IPS-18a (cell line): ENCODE results near the gene RCOR1.
"Not testable (repeated sequence)": the region's sequence is repeated elsewhere in the genome, so short reads cannot be mapped to it uniquely, and the experiment has no call there.

Source experiments
- H3K27ac ChIP-seq: one replicate; pipeline ENCODE4 v1.5.1; 2013; ENCODE audit warnings: low read length
- H3K27me3 ChIP-seq: one replicate; pipeline ENCODE4 v1.6.1; 2013; ENCODE audit warnings: mild to moderate bottlenecking, low read length; ENCODE audit not compliant: control insufficient read depth, insufficient read depth
- H3K36me3 ChIP-seq: one replicate; pipeline ENCODE4 v1.6.1; 2013; ENCODE audit warnings: low read depth, low read length; ENCODE audit not compliant: control insufficient read depth
- H3K4me1 ChIP-seq: one replicate; pipeline ENCODE4 v1.6.1; 2013; ENCODE audit warnings: low read depth, low read length; ENCODE audit not compliant: control insufficient read depth
- H3K4me3 ChIP-seq: one replicate; pipeline ENCODE4 v1.5.1; 2013; ENCODE audit warnings: low read length
- H3K9ac ChIP-seq: one replicate; pipeline ENCODE4 v1.6.1; 2013; ENCODE audit warnings: mild to moderate bottlenecking, low read length, moderate library complexity
- H3K9me3 ChIP-seq: one replicate; pipeline ENCODE4 v1.6.1; 2013; ENCODE audit warnings: low read depth, low read length; ENCODE audit not compliant: control insufficient read depth

RCOR1 gene

DNA sequence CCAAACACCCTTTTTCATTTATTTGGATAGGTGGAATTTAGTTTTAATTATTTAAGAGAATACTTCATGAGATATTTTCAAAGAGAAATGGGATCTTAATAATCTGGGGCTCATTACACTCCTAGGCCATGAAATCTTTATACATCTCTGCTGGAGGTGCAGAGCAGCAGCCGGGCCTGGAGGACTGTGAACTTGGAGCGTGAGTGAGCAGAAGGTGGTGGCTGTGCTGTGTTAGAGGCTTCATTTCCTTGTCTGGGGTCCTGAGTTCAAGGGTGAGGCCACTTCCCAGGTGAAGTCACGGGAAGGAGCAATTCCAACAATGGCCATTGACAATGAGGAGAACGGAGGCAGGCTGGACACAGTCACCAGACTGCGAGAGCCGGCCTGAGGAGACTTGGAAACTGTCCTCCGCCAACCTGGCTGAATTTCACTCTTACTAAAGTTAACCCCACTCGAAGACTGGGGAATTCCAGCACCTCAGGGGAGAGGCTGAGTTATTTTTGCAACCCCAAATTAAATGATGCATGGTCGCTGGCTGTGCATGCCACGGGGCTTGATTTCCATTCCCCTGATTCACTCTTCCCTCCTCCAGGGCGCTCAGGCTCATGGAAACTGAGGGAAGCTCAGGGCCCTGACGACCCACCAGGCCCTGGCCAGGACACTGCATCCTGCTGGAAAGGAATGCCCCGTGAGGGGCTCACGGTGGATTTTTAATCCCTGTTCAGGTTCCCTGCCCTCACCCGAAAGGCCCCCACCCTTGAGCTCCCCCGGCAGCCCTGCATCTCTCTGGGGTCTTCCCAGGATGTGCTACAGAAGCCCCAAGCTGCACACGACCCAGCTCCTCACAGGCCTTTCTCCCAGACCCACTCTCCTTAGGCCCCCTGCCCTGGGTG lies 162.2 kb downstream of the RCOR1 start:
- Histone ChIP-seq H3K4me3 (no peak overlapping the region), H3K27me3 (no peaks in the 10 kb centered on the region), H3K9ac (no peak overlapping the region), H3K36me3 (no peaks in the 10 kb centered on the region), H3K9me3 (no peaks in the 10 kb centered on the region), H3K4me1 (peaks cover 11% of the 10 kb centered on the region), H3K27ac (no peak overlapping the region)

DNA sequence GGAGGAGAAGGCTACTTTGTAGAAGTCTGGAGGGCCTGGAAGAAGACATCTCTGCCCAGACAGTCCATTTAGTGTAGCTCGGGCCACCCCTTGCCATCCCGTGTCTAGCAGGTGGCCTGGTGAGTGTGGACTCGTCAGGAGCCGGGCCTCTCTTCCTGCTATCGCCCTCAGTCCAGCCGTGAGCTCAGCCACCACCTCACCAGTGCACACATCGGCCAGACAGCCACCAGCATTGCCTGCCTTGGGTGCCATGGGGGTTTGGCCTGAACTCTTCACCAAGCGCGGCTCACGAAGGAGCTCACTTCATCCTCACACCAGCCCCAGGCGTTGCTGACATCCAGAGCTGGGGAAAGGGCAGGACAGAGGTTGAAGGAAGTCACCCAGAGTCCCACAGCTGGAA lies 165.2 kb downstream of the RCOR1 start:
- peaks cover 13% of the 10 kb centered on the region for H3K4me1 ChIP-seq
- no peaks in the 10 kb centered on the region for H3K27me3 ChIP-seq
- H3K36me3 ChIP-seq = no peaks in the 10 kb centered on the region
- H3K9me3 ChIP-seq = no peaks in the 10 kb centered on the region
- no peak overlapping the region for H3K4me3 ChIP-seq
- H3K27ac ChIP-seq = no peak overlapping the region
- no peak overlapping the region for H3K9ac ChIP-seq

DNA sequence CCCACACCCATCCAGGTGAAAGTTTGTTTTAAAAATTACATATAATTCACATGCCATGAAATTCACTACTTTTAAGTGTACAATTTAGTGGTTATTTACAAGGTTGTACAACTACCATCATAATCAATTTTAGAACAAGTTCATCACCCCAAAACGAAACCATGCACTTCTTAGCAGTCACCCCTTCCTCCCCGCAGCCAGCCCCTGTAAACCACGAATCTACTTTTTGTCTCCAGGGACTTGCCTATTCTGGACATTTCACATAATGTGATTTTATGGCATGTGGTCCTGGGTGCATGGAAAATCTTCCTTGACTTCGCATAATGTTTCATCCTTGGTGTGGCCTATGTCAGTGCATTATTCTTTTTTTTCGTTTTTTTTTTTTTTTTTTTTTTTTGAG lies 165.6 kb downstream of the RCOR1 start:
- H3K9ac ChIP-seq = no peak overlapping the region
- peaks cover 13% of the 10 kb centered on the region for H3K4me1 ChIP-seq
- no peaks in the 10 kb centered on the region for H3K9me3 ChIP-seq
- no peak overlapping the region for H3K4me3 ChIP-seq
- H3K27ac ChIP-seq = no peak overlapping the region
- no peaks in the 10 kb centered on the region for H3K27me3 ChIP-seq
- no peaks in the 10 kb centered on the region for H3K36me3 ChIP-seq

DNA sequence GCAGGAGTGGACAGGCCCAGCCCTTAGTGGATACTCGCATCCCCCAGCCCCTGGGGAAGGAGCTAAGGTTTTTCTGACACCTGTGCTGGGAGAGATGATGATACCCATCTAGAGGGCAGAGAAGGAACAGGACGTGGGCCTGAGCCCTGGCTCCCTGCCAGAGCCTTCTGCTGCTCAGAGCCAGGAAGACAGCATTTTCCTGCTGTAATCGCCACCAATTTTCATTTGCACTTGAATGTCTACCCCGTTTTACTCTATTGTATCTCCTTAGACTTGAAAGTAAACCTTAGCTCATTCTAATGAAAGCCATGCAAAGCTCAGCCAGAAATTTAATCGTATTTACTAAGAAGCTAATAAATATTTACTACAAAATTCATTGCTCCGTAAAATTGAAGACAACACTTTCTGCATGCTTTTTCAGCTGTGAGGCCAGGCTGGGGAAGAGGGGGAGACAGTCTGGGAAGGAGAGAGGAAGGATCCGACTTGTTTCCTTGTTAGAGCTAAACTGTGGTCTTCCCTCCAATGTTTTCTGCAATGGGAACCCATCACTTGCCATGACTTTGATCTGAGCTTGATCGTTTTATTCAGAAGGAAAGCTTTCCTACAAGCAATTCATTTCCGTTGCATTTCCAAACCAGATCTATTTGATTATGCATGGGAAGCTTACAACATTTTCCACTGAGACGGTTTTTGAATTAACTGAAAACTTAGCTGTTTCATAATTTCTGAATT lies 167.2 kb downstream of the RCOR1 start:
- H3K9ac ChIP-seq = no peak overlapping the region

DNA sequence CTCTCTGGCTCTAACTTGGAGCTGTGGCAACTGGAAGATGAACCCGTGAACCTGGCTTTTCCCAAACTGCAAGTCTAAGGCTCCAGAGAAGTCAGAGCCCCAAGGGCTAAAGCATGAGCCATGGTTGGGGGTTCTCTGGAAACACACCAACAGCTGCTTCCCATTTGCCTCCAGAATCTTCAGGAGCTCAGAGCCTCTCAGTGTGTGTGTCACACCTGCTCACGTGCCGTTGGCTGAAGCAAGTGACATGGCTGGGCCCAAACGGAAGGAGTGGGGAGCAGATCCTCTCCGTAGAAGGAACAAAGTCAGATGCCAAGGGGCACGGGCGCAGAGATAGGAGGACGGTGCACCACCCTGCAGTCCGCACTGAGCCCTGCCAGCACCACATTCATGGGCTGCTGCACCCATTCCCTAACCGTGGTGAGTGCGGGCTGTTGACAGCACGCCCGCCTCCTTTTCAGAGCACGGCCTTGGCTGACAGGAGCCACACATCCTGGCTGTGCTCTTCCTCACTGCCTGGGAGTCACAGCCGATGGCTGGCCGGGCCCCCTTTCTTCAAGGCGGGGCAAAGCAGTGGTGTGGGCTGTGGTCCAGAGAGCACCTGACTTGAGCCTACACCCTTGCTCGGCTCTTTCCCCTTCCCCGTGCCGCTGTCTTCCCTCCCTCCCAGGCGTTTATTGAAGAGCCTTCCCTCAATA lies 168.2 kb downstream of the RCOR1 start:
- Histone ChIP-seq H3K36me3 (no peaks in the 10 kb centered on the region), H3K4me1 (peaks cover 13% of the 10 kb centered on the region), H3K27ac (no peak overlapping the region), H3K27me3 (no peaks in the 10 kb centered on the region), H3K9ac (no peak overlapping the region), H3K4me3 (no peak overlapping the region), H3K9me3 (no peaks in the 10 kb centered on the region)

More for the DNA sequence above, 167.2 kb downstream of the RCOR1 start:
- H3K4me1 ChIP-seq = peaks cover 13% of the 10 kb centered on the region
- no peak overlapping the region for H3K4me3 ChIP-seq
- H3K36me3 ChIP-seq = no peaks in the 10 kb centered on the region
- no peaks in the 10 kb centered on the region for H3K9me3 ChIP-seq
- H3K27ac ChIP-seq = no peak overlapping the region
- H3K27me3 ChIP-seq = no peaks in the 10 kb centered on the region

DNA sequence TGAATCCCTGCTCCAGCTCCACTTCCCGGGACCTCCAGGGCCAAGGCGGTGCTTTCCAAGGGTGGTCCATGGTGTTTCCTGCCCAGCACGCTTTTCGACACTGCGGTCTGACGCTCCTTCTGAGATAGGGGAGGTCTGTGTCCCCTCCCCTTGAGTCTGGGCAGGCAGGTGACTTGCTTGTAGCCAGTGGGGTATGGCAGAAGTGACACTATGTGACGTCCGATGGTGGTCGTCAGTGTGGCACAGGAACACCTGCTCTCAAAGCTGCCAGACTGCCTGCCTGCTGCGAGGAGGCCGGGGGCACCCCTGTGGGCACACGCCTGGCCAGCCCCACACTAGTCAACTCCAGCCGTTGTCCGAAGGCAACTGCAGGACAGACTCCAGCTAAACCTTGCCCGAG lies 168.8 kb downstream of the RCOR1 start:
- no peaks in the 10 kb centered on the region for H3K27me3 ChIP-seq
- H3K9ac ChIP-seq = no peak overlapping the region
- no peak overlapping the region for H3K27ac ChIP-seq
- H3K4me3 ChIP-seq = no peak overlapping the region
- no peaks in the 10 kb centered on the region for H3K36me3 ChIP-seq
- H3K9me3 ChIP-seq = no peaks in the 10 kb centered on the region
- H3K4me1 ChIP-seq = peaks cover 13% of the 10 kb centered on the region

DNA sequence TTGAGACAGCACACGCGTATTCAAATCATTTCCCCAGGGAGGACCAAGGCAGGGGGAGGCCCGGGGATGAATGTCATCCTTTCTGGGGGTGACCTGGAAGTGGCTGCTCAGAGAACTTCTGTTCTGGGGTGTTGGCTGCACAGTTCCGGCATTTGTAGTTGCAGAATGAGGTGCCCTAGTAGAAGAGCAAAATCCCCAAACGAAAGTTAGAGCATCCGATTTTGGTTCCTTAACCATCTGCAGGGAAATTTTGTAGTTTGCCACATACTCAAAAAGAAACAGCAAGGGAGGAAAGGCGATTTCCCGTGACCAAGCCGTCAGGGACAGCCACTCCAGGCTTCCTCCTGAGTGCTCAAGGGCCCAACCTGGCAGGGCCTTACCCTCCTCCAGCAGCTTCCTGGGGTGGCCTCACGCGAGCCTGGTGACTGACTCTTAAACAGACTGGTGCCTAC lies 171.8 kb downstream of the RCOR1 start:
- peaks cover 11% of the 10 kb centered on the region for H3K4me1 ChIP-seq
- H3K27me3 ChIP-seq = no peaks in the 10 kb centered on the region
- H3K27ac ChIP-seq = no peak overlapping the region
- no peak overlapping the region for H3K9ac ChIP-seq
- H3K9me3 ChIP-seq = no peaks in the 10 kb centered on the region
- H3K4me3 ChIP-seq = no peak overlapping the region
- H3K36me3 ChIP-seq = no peaks in the 10 kb centered on the region

DNA sequence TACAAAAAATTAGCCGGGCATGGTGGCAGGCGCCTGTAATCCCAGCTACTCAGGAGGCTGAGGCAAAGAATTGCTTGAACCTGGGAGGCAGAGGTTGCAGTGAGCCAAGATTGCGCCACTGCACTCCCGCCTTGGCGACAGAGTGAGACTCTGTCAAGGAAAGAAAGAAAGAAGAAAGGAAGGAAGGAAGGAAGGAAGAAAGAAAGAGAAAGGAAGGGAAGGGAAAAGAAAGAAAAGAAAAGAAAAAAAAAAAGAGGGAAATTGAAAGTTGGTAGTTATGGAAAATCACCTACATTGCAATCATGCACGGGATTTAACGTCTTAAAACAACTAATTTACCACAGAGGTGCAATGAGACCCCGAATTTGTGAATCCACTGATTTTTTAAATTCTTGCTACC lies 173.3 kb downstream of the RCOR1 start:
- H3K9me3 ChIP-seq, H3K4me1 ChIP-seq, H3K27me3 ChIP-seq, H3K36me3 ChIP-seq, H3K27ac ChIP-seq, H3K4me3 ChIP-seq, H3K9ac ChIP-seq: not testable (repeated sequence)

DNA sequence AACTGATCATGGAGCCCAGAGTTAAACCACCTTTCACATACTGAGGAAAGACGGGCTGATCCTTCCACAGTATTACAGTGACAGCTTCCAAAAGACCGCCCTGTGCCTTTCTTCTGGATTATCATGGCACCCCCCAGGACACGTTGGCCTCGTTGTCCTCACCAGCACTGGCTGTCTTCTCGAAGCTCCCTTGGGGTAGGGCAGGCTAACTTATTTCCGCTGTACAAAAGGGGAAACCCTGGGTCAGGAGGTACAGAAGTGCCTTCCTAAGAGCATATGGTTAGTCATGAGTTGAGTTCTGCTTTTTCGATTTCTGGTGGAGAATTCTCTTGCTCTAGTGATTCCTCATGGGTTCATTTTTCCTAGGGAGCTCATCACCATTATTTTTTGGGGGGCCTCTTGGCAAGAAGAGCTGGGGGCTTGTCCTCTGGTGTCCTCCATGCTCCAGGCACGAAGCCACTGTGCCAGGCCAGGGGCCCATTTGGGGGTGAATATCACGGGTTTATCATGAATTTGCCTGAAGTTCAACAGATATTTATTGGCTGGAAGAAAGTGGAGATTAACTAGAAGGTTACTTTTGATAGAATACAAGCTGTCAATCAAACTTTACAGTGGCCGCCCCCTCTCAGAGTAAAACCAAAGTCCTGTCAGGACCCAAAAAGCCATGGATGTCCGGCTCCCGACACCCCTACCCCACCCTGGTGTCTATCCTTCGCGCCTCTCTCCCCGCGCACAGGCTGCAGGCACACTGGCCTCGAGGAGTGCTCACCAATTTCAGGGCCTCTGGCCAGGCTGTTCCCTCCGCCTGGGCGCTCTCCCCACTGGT lies 176.0 kb downstream of the RCOR1 start:
- Histone ChIP-seq H3K36me3 (no peaks in the 10 kb centered on the region), H3K9ac (no peak overlapping the region), H3K27me3 (no peaks in the 10 kb centered on the region), H3K4me1 (no peaks in the 10 kb centered on the region), H3K4me3 (no peak overlapping the region), H3K27ac (no peak overlapping the region), H3K9me3 (no peaks in the 10 kb centered on the region)

DNA sequence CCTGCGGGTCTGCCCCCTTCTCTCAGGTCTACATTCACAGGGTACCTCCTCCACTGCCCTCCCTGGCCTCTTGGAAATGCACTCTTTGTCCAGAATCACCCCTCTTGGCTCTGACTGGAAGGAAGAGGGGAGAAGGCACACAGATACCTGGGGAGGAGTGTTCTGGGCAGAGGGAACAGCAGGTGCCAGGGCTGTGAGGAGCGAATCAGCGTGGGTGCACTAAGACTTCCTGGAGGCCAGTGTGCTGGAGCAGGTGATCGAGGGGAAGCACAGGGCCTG lies 176.5 kb downstream of the RCOR1 start:
- H3K27me3 ChIP-seq = no peaks in the 10 kb centered on the region
- H3K27ac ChIP-seq = no peak overlapping the region
- H3K9me3 ChIP-seq = no peaks in the 10 kb centered on the region
- H3K4me1 ChIP-seq = no peaks in the 10 kb centered on the region
- no peak overlapping the region for H3K4me3 ChIP-seq
- H3K9ac ChIP-seq = no peak overlapping the region
- H3K36me3 ChIP-seq = no peaks in the 10 kb centered on the region
